AG04450 (cell line): ENCODE measurements around the gene CCL14. TPM values are rescaled to one million over a fixed set of nuclear protein-coding genes. Genes with fewer than 3 reads are reported as not detected.

Source experiments
- CTCF ChIA-PET: fragments of 300-600, 350-600 bp; formaldehyde crosslinking; extraction: SDS; loops from one replicate; lab custom pipeline; 2022; ENCODE audit warnings: antibody characterized with exemption, inconsistent platforms; lab: Charles Lee
- POLR2A ChIA-PET: fragments of 350-600 bp; formaldehyde crosslinking; extraction: SDS; loops from one replicate; lab custom pipeline; 2021; ENCODE audit warnings: antibody characterized with exemption, inconsistent platforms; lab: Yijun Ruan, JAX
- DNase-seq: peaks from one replicate; pipeline ENCODE4 v3.0.0-alpha.2; 2011; ENCODE audit warnings: low read depth, low spot score
- H3K27ac ChIP-seq: one replicate; pipeline ENCODE4 v1.5.1; 2012; ENCODE audit warnings: low read depth, low read length, control low read depth
- H3K27me3 ChIP-seq: one replicate; pipeline ENCODE4 v1.6.0; 2012; ENCODE audit warnings: low read length; ENCODE audit not compliant: control insufficient read depth, insufficient read depth
- H3K4me3 ChIP-seq: 2 replicates; pipeline ENCODE4 v1.5.1; 2011; ENCODE audit warnings: mild to moderate bottlenecking, low read depth, low read length, control low read depth
- H3K9me3 ChIP-seq: 2 replicates; pipeline ENCODE4 v1.5.1; 2012; ENCODE audit warnings: low read length; ENCODE audit not compliant: control insufficient read depth, insufficient read depth
- CTCF ChIP-seq: IDR thresholded peaks from 2 replicates; pipeline ENCODE4 v1.5.1; 2011; ENCODE audit warnings: low read depth, low read length, control low read depth, inconsistent platforms
- polyA plus RNA-seq: library from polyadenylated mRNA; depleted of rRNA; stranded (reverse); fragments of >200 nt; gene quantifications from 2 replicates; pipeline ENCODE4 v1.2.3, GENCODE V29; 2011

CCL14 gene
- polyA plus RNA-seq, 1 experiment, result not detected

GRCh38 chr17:35972535-35972934, 14.0 kb downstream of the CCL14 start:
- no peak for DNase-seq
- H3K9me3 ChIP-seq, result no peaks in the 10 kb centered on the region
- TF ChIP-seq CTCF, result no peak
- ChIA-PET POLR2A (no interaction called here), CTCF (interaction anchor here (1.1 to 5.9 kb wide), 2 partner anchors 101 to 175 kb away, joined by 3 to 111 read pairs; no protein-coding TSS in a partner anchor)
- no peaks in the 10 kb centered on the region for H3K27me3 ChIP-seq
- H3K4me3 ChIP-seq, result no peak overlapping the region
- H3K27ac ChIP-seq, result no peak overlapping the region

DNA sequence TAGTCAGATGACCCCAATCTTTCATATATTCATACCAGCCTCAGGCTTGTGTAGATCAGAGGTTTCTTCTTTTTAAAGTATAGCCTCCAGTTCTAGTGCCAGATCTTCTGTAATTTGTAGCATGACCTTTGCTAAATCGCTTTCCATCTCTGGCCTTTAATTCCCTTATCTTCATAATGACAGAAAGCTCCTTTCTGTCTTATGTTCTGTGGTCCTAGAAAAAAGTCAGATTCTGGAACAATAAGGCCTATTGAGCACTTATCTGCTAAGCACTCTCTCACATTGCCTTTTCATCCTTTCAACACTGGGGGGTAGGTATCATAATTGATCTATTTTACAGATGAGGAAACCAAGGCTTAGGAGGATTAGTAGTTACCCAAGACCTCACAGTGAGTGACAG, 14.5 kb downstream of the CCL14 start:
- DNase-seq, result no peak
- H3K9me3 ChIP-seq, result no peaks in the 10 kb centered on the region
- ChIA-PET POLR2A (no interaction called here), CTCF (interaction anchor here (1.1 to 5.9 kb wide), 2 partner anchors 102 to 176 kb away, joined by 3 to 111 read pairs; no protein-coding TSS in a partner anchor)
- H3K4me3 ChIP-seq, result no peak overlapping the region
- no peaks in the 10 kb centered on the region for H3K27me3 ChIP-seq
- no peak overlapping the region for H3K27ac ChIP-seq
- no peak for TF ChIP-seq CTCF

DNA sequence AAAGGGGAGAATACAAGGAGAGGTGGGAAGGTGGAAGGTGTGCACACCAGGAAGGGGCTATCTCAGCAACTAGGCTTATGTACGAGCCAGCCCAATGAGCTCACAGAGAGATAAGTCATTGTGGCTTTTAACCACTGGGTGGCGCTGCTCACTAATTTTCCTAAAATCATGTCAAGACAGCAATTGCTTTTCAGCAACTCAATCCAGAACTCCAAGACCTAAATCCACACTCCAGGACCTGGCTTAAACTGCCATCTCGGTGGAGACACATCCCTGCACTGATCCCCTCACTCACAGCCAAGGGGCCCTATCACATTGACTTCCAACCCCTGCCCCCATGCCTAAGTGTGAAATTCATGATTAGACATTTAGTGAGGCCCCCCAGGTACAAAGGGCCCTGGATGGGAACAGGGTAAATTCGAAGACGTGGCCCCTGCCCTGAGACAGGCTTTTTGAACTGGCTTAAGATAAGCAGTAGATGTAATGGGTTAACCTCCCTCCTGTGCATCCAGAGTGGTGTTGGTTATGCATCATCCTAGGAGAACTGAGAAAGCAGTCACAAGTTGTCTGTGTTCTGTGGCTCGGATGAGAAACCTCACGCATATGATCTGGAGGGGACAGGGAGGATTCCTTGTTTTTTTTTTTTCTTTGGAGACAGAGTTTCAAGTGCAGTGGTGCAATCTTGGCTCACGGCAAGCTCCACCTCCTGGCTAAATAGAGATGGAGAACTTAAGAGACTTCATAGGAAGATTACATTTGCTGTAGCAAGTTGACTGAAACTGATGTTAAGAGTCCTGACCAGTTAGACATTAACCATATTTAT, 16.8 kb downstream of the CCL14 start:
- TF ChIP-seq CTCF, result peak; percentile 80
- ChIA-PET POLR2A (no interaction called here), CTCF (interaction anchor here (0.6 to 5.9 kb wide), 27 partner anchors 8 to 513 kb away, joined by 3 to 111 read pairs (median 4); partner anchors contain the start of genes C17orf50 and CCL16)
- Histone ChIP-seq H3K27ac (no peak overlapping the region), H3K27me3 (no peaks in the 10 kb centered on the region), H3K9me3 (no peaks in the 10 kb centered on the region), H3K4me3 (no peak overlapping the region)
- peak; percentile 58 for DNase-seq

DNA sequence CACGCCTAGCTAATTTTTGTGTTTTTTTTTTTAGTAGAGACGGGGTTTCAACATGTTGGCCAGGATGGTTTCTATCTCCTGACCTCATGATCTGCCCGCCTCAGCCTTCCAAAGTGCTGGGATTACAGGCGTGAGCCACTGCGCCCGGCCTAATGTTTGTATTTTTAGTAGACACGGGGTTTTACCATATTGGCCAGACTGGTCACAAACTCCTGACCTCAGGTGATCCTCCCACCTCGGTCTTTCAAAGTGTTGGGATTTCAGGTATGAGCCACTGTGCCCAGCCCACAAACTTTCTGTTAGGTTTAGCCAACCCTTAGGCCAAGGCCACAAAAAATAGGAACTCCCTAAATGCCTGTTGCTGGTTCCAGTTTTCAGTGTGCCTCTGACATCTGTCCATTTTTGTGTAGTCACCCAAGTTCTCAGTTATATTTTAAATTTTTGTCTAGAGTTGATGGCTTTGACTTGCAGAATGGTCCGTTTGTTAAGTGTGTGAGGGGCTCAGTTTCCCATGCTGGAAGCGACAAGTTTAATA, 17.9 kb downstream of the CCL14 start:
- TF ChIP-seq CTCF, result no peak
- Histone ChIP-seq H3K4me3 (no peak overlapping the region), H3K27ac (no peak overlapping the region), H3K9me3 (no peaks in the 10 kb centered on the region), H3K27me3 (no peaks in the 10 kb centered on the region)
- ChIA-PET POLR2A (no interaction called here), CTCF (interaction anchor here (0.7 to 5.9 kb wide), 18 partner anchors 7 to 514 kb away, joined by 3 to 111 read pairs (median 5); partner anchors contain the start of gene C17orf50)
- no peak for DNase-seq

- POLR2A ChIA-PET, result no interaction called here
- CTCF ChIA-PET, result no interaction called here
Observed at GRCh38 chr17:35965272-35965671, 21.3 kb downstream of the CCL14 start.

More at GRCh38 chr17:35965272-35965671, 21.3 kb downstream of the CCL14 start:
- Histone ChIP-seq H3K27me3 (no peaks in the 10 kb centered on the region), H3K4me3 (no peak overlapping the region), H3K9me3 (no peaks in the 10 kb centered on the region), H3K27ac (no peak overlapping the region)
- no peak for DNase-seq
- no peak for TF ChIP-seq CTCF
